Fibroblast of lung (primary cell): ENCODE results near the gene SLC26A6. TPM values are rescaled to one million over a fixed set of nuclear protein-coding genes. Genes with fewer than 3 reads are reported as not detected.

Experiments
- DNase-seq, 2 donors: peaks; one replicate each; pipeline versions ENCODE4 v3.0.0 to v3.0.0-alpha.2; 2010; ENCODE audit warnings: low read depth in 2 of 2
- H2AFZ ChIP-seq: 2 replicates; pipeline ENCODE4 v1.5.1; 2012; ENCODE audit warnings: low read length, control low read depth, inconsistent platforms
- H3K27ac ChIP-seq: 2 replicates; pipeline ENCODE4 v1.5.1; 2011; ENCODE audit warnings: low read length, control low read depth; ENCODE audit not compliant: insufficient read depth
- H3K27me3 ChIP-seq: 2 replicates; pipeline ENCODE4 v1.5.1; 2011; ENCODE audit warnings: mild to moderate bottlenecking, low read length; ENCODE audit not compliant: control insufficient read depth, insufficient read depth
- H3K36me3 ChIP-seq: 2 replicates; pipeline ENCODE4 v1.5.1; 2011; ENCODE audit warnings: low read length; ENCODE audit not compliant: control insufficient read depth, insufficient read depth
- H3K4me1 ChIP-seq: 2 replicates; pipeline ENCODE4 v1.5.1; 2011; ENCODE audit warnings: low read length; ENCODE audit not compliant: control insufficient read depth, insufficient read depth; ENCODE audit errors: extremely low read depth
- H3K4me2 ChIP-seq: 2 replicates; pipeline ENCODE4 v1.5.1; 2011; ENCODE audit warnings: low read length, control low read depth; ENCODE audit not compliant: insufficient read depth; ENCODE audit errors: extremely low read depth
- H3K4me3 ChIP-seq, 4 experiments: fragments of 200-600 bp in 1 of 4; sonication (generic) in 1 of 4; replicated peaks in 1 of 4; 2 replicates each; pipeline ENCODE4 v1.5.1; 2011 to 2016; ENCODE audit warnings: low read length in 4 of 4, low read depth in 3 of 4, mild to moderate bottlenecking in 3 of 4, control low read depth in 2 of 4, inconsistent platforms in 1 of 4, mixed read lengths in 1 of 4; ENCODE audit not compliant: insufficient read depth in 1 of 4; ENCODE audit errors: control extremely low read depth in 1 of 4
- H3K79me2 ChIP-seq: 2 replicates; pipeline ENCODE4 v1.5.1; 2012; ENCODE audit warnings: mild to moderate bottlenecking, low read length, inconsistent platforms; ENCODE audit not compliant: control insufficient read depth, insufficient read depth
- H3K9ac ChIP-seq: 2 replicates; pipeline ENCODE4 v1.5.1; 2011; ENCODE audit warnings: mild to moderate bottlenecking, low read length, control low read depth; ENCODE audit not compliant: insufficient read depth
- H3K9me3 ChIP-seq: 2 replicates; pipeline ENCODE4 v1.5.1; 2012; ENCODE audit warnings: low read depth, low read length; ENCODE audit not compliant: control insufficient read depth, insufficient read depth
- H4K20me1 ChIP-seq: 2 replicates; pipeline ENCODE4 v1.5.1; 2011; ENCODE audit warnings: low read length; ENCODE audit not compliant: control insufficient read depth, insufficient read depth; ENCODE audit errors: extremely low read depth
- EZH2 ChIP-seq: IDR thresholded peaks from 2 replicates; pipeline ENCODE4 v1.5.1; 2012; ENCODE audit warnings: low read length, control low read depth, mild to moderate bottlenecking; ENCODE audit errors: missing control alignments
- polyA plus RNA-seq, 2 donors: library from polyadenylated mRNA; depleted of rRNA in 1 of 2; stranded (reverse) in 1 of 2; unstranded in 1 of 2; fragments of >200 nt; gene quantifications; 2 replicates each; pipeline ENCODE4 v1.2.1, GENCODE V29; 2011 to 2012; ENCODE audit warnings: missing spikeins in 1 of 2
- total RNA-seq: library from RNA; depleted of rRNA; stranded (reverse); fragments of >200 nt; gene quantifications from 2 replicates; pipeline ENCODE4 v1.2.1, GENCODE V29; 2014
- TF ChIP-seq, protein P1 (sequence below), 2 donors: IDR thresholded peaks in 1 of 2; conservative IDR thresholded peaks in 1 of 2; 1 replicate in 1 of 2; 2 replicates in 1 of 2; pipeline ENCODE4 v1.5.1; 2011 to 2012; ENCODE audit warnings: low read length in 2 of 2, control low read depth in 1 of 2, inconsistent platforms in 1 of 2, low read depth in 1 of 2, mild to moderate bottlenecking in 1 of 2

SLC26A6 gene
- total and polyA plus RNA-seq, 2 donors (not counting 1 experiment from before 2014, with no cell fraction given), result 20.9 to 36.3 TPM

DNA sequence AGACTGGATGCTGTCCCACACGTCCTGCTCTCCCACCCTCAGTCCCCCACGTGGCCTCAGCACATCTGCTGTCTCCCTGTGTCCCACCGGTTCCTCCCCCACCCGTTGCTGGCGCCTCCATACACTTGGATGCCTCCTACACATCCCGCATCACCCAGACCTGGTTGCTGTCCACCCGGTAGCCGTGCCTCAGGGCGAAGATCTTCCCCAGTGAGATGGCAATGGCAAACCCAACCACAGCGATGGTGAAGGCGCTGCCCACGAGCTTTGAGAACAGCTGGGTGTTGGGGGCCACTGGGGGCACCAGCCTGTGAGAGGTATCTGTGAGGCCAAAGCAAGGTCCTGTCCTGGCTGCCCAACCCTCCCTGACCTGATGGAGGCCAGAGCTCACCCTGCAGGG lies 4.4 kb downstream of the SLC26A6 start:
- no peak overlapping the region for H3K9ac ChIP-seq
- H3K4me1 ChIP-seq, result peaks cover 6% of the 10 kb centered on the region
- no peak overlapping the region for H3K27ac ChIP-seq
- no peak for TF ChIP-seq EZH2
- TF ChIP-seq, protein P1, sequence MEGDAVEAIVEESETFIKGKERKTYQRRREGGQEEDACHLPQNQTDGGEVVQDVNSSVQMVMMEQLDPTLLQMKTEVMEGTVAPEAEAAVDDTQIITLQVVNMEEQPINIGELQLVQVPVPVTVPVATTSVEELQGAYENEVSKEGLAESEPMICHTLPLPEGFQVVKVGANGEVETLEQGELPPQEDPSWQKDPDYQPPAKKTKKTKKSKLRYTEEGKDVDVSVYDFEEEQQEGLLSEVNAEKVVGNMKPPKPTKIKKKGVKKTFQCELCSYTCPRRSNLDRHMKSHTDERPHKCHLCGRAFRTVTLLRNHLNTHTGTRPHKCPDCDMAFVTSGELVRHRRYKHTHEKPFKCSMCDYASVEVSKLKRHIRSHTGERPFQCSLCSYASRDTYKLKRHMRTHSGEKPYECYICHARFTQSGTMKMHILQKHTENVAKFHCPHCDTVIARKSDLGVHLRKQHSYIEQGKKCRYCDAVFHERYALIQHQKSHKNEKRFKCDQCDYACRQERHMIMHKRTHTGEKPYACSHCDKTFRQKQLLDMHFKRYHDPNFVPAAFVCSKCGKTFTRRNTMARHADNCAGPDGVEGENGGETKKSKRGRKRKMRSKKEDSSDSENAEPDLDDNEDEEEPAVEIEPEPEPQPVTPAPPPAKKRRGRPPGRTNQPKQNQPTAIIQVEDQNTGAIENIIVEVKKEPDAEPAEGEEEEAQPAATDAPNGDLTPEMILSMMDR (conservative IDR thresholded peaks at IDR 0.05 in 1 of 2, IDR thresholded peaks at IDR 0.05 in 1 of 2; ENCODE audit: low read depth in 1 of 2, low read length in 2 of 2), result no peak
- no peak overlapping the region for H2AFZ ChIP-seq
- H3K4me2 ChIP-seq, result no peak overlapping the region
- no peaks in the 10 kb centered on the region for H4K20me1 ChIP-seq
- DNase-seq, result no peak
- no peak overlapping the region for H3K4me3 ChIP-seq
- H3K9me3 ChIP-seq, result no peaks in the 10 kb centered on the region
- peaks cover 6% of the 10 kb centered on the region for H3K79me2 ChIP-seq
- no peaks in the 10 kb centered on the region for H3K27me3 ChIP-seq
- H3K36me3 ChIP-seq, result peaks cover 33% of the 10 kb centered on the region

DNA sequence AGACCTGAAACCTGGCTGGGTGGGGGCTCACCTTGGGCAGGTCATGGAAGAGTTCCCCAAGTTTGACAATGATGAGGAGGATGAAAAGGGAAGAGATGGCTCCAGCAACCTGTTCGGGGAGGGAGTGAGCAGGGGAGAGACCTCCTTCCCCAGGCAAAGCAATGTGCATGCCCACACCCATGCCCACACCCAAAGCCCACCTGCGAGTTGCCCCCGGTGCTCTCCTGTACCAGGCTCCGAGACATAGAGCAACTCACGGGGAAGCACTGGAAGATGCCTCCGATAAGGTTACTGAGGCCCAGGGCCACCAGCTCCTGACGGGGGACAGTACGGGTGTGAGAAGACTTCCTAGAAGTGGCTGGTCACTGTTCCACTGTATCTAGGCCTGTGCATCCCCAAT lies 4.9 kb downstream of the SLC26A6 start:
- H3K9me3 ChIP-seq, result no peaks in the 10 kb centered on the region
- H3K4me1 ChIP-seq, result peaks cover 6% of the 10 kb centered on the region
- TF ChIP-seq EZH2, result no peak
- TF ChIP-seq, protein P1 (conservative IDR thresholded peaks at IDR 0.05 in 1 of 2, IDR thresholded peaks at IDR 0.05 in 1 of 2; ENCODE audit: low read depth in 1 of 2, low read length in 2 of 2), result no peak
- no peak overlapping the region for H3K4me2 ChIP-seq
- H3K9ac ChIP-seq, result no peak overlapping the region
- H2AFZ ChIP-seq, result no peak overlapping the region
- no peak overlapping the region for H3K27ac ChIP-seq
- no peak for DNase-seq
- no peaks in the 10 kb centered on the region for H4K20me1 ChIP-seq
- H3K79me2 ChIP-seq, result peaks cover 6% of the 10 kb centered on the region
- H3K36me3 ChIP-seq, result peaks cover 36% of the 10 kb centered on the region
- no peaks in the 10 kb centered on the region for H3K27me3 ChIP-seq
- H3K4me3 ChIP-seq, result no peak overlapping the region

DNA sequence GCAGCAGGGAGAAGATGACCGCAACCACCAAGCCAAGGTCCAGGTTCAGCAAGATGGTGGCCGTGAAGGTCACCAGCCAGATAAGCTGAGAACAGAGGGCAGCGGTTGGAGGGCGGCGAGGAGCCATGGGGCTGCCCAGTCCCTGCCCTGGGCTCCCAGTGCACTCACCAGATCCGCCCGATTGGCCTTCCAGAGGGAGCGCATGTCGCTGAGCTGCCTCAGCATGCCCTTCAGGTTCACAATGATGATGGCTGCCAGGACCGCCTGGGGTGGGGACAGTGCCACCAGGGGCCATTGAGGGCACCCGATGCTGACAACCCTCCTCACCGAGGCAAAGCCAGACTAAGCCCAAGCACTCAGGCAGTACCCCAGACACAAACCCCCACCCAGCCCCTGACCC lies 5.4 kb downstream of the SLC26A6 start:
- Histone ChIP-seq H3K9me3 (no peaks in the 10 kb centered on the region), H3K27ac (no peak overlapping the region), H3K9ac (no peak overlapping the region), H3K79me2 (peaks cover 6% of the 10 kb centered on the region), H3K4me1 (peaks cover 6% of the 10 kb centered on the region), H3K36me3 (peaks cover 36% of the 10 kb centered on the region), H2AFZ (no peak overlapping the region), H3K4me3 (no peak overlapping the region), H3K27me3 (no peaks in the 10 kb centered on the region), H4K20me1 (no peaks in the 10 kb centered on the region), H3K4me2 (no peak overlapping the region)
- TF ChIP-seq, protein P1 (conservative IDR thresholded peaks at IDR 0.05 in 1 of 2, IDR thresholded peaks at IDR 0.05 in 1 of 2; ENCODE audit: low read depth in 1 of 2, low read length in 2 of 2), result no peak
- no peak for TF ChIP-seq EZH2
- no peak for DNase-seq
